Cardiac septum (tissue), 1 donor: Measurements from ENCODE around the gene C1orf56. TPM values are rescaled to one million over a fixed set of nuclear protein-coding genes. Genes with fewer than 3 reads are reported as not detected.
"Not testable (repeated sequence)": the region's sequence is repeated elsewhere in the genome, so short reads cannot be mapped to it uniquely, and the experiment has no call there.

Source experiments
- DNase-seq: peaks from one replicate; pipeline ENCODE4 v3.0.0-alpha.2; 2020; ENCODE audit warnings: low spot score
- intact Hi-C: fragments of 100-400 bp; cut with DNase I; formaldehyde crosslinking; loops from one replicate; pipeline ENCODE4 v1.14.0; 2022
- total RNA-seq: library from RNA; stranded (reverse); fragmentation: NEBNext Ultra II Directional; extraction: Animal tissue kit (Norgen Biotek cat#: 25700); gene quantifications from one replicate; pipeline ENCODE4 v1.2.1, GENCODE V29; 2021
- donor health status: DM: no; HTN: no; CAD: no.

Gene C1orf56
- total RNA-seq, 1 donor from 2014 or later, result 8.9 TPM

DNA sequence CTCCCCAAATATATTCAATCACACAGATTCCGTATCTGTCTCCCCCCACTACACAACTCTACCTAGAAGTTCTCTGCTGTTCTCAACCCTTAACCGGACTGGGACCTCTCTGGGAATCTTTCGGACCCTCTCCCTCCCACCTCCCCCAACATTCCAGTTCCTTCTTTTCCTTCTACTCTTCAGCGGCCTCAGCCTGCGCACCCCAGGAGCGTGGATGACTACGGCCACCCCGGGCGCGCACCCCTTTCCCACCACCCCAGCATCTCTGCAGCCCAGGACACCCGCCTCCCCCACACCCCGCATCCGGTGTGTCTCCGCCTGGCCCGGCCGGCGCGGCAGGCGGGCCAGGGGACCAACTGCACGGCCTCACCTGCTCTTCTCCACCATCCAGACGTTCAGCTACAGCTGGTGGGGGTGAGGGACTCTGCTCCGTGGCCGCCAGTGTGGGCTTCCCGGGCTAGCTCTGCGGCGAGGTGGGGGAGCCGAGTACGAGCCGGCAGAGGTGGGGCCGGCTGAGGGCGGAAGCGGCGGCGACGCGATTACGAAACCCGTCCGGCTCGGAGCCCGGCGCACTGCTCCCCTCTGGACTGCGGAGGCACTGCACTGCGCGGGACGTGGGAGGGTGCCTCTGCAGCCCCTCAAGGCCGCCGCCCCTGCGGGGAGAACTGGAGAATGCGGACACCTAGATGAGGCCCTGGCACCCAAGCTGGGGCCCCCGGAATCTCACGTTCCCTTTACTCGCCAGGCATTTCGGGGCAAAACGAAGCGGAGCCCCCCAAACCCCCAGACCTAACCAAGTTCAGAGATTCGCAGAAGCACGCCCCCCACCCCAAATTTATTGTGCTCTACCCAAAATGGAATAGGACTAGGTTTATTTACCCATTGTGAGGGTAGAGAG is 11.8 kb downstream of the C1orf56 start, which contains the start of gene CDC42SE1:
Gene CDC42SE1 (minus strand): TSS at position 514 of the 898 bp plus-strand sequence. CDS start 3,892 bp downstream, outside the sequence.
- intact Hi-C loops, result loop anchor here (1.0 to 2.0 kb wide), 2 partner anchors 11 to 53 kb away; partner anchors contain the start of genes GABPB2 and MINDY1
- DNase-seq, result peak; percentile 94

DNA sequence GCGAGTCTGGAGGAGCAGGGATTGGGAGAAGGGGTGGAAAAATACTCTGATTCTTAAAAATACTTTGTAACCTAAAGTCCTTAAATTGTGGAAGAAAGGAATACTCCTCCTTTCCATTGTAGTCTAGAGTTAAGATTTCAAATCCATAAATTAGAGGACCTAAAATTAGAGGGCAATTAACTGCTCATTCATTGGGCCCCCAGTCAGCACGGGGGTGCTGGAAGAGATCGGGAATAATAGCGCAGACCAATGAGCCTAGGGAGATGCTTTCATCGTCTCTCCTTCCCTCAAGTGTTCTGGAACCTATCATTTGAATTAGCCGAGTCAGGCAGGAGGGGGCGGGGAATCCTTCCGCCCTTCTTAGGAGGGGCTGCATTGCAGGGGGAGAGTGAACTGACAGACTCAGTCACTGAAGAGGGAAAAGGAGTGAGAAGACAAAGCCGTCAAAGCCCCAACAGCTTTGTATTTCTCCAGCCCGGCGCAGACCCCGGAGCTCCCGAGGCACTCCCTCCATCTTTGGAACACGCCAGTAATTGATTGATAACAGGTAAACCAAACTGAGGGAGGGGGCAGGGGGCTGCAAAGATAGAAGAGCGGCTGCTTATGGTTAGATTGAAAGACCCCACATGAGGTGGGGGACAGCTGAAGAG is 12.6 kb downstream of the C1orf56 start, which contains the start of gene MLLT11:
Gene MLLT11 (plus strand): TSS at position 391 of the 650 bp plus-strand sequence. CDS start 6,828 bp downstream, outside the sequence.
- DNase-seq, result no peak
- intact Hi-C loops, result no loop called here

DNA sequence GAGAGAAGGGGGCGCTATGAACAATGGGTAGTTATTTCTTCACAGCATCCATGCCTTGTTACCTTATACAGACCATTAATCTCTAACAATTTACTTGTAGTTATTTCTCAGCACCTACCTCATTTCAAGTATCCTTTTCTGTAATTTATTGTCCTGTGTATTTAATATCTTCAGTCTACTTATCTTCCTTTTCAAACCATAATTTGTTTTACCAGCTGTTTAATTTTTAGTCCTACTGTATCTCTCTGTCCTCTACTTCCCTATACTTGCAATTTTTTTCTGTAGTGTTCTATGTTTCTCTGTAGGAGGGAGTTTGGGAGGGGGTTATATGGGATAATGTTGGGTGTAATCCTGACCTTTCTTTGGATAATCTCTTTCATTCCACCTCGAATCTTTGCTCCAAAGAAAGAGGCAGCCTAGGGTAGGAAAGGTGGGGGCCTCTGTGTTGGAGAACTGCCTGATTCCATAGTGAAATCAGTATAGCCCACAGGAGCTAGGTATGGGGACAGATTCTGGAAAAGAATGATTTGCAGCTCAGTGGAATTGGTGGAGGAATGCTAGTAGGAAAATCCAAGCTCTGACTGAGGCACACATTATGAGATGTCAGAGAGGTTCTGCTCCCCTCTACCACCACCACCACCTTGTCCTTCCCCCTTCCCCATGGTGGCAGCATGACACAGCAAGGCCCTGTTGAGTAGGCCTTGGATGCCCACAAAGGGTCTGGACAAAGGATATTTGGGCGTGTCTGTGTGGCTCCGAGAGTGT is 13.3 kb downstream of the C1orf56 start:
- DNase-seq, result no peak
- intact Hi-C loops, result no loop called here

DNA sequence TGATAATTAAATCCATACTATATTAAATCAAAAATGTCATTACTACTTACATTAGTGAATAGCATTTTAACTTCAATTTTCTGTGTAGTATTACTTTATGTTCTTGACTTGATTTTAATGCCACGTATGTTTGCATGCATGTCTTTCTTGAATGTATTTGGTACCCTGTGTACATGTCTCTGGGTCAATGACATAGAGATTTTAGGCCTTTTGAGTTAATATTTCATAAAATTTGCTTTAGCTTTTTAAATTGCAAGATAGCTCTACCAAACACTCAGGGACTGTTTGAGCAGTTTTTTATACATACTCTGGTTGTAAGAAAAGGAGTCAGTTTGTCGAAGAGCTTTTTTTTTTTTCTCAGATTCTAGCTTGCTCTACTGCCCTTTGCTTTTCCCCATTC is 14.2 kb downstream of the C1orf56 start:
- no peak for DNase-seq
- intact Hi-C loops, result no loop called here

DNA sequence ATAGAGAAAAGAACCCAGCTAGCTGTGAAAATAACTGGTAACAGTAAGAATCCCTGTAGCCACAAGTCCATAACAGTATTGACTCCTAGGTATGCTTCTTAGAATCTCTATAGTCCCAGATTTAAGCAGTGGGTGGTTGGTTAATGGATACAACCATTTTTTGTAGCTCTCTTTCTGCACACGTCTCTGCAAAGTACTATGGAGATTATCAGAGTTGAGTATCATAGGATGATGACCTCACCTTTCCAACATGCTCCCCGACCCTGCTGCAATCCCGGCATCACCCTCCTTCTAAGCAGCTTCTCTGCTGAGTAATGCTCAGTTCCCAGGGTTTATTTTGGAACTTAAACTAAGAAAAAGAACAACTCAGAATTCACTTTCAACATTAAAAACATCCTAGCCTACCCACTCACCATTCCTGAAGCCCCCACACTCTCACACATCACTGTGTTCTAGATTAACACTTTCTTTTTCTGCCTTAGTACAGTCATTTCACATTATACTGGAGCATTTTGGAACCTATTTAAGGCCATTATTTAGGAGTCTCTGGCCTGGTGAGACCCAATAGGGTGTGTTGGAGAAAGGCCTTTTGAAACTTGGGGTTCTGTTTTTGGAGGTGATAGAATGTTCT is 15.3 kb downstream of the C1orf56 start:
- no peak for DNase-seq
- intact Hi-C loops, result no loop called here

DNA sequence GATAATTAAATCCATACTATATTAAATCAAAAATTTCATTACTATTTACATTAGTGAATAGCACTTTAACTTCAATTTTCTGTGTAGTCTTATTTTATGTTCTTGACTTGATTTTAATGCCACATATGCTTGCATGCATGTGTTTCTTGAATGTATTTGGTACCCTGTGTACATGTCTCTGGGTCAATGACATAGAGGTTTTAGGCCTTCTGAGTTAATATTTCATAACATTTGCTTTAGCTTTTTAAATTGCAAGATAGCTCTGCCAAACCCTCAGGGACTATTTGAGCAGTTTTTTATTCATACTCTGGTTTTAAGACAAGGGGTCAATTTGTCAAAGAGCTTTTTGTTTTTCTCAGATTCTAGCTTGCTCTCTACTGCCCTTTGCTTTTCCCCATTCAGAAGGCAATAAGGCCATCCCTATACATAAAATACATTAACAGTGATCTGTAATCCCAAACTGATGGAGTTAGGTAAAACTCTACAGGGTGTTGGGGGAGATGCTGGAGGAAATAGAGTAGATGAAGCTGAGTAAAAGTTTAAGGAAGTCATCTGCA is 17.6 kb downstream of the C1orf56 start:
- intact Hi-C loops, result no loop called here
- DNase-seq, result no peak

DNA sequence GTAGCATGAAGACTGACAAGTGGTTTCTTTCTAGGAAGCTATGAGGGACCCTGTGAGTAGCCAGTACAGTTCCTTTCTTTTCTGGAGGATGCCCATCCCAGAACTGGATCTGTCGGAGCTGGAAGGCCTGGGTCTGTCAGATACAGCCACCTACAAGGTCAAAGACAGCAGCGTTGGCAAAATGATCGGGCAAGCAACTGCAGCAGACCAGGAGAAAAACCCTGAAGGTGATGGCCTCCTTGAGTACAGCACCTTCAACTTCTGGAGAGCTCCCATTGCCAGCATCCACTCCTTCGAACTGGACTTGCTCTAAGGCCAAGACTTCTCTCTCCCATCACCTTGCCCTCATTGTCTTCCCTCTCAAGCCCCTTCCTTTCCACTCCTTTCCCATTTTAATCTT is 19.6 kb downstream of the C1orf56 start:
- intact Hi-C loops, result no loop called here
- DNase-seq, result no peak

DNA sequence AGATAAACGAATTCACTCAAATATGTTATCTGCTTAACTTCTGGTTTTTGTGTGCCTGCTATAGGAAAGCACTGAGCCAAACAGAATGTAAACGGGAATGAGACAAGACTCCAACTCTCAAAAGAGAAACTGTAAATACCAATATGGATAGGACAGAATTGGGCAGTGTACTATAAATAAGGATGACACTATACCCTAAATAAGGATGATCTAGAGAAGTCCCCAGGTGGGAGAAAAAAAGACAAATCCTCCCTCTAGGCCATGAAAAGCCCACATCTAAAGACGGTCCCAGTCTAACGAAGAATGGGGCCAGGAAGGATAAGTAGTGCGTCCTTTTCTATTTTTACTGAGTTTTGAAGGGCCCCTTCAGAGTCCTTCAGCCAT is 21.5 kb downstream of the C1orf56 start:
- intact Hi-C loops, result no loop called here
- no peak for DNase-seq

DNA sequence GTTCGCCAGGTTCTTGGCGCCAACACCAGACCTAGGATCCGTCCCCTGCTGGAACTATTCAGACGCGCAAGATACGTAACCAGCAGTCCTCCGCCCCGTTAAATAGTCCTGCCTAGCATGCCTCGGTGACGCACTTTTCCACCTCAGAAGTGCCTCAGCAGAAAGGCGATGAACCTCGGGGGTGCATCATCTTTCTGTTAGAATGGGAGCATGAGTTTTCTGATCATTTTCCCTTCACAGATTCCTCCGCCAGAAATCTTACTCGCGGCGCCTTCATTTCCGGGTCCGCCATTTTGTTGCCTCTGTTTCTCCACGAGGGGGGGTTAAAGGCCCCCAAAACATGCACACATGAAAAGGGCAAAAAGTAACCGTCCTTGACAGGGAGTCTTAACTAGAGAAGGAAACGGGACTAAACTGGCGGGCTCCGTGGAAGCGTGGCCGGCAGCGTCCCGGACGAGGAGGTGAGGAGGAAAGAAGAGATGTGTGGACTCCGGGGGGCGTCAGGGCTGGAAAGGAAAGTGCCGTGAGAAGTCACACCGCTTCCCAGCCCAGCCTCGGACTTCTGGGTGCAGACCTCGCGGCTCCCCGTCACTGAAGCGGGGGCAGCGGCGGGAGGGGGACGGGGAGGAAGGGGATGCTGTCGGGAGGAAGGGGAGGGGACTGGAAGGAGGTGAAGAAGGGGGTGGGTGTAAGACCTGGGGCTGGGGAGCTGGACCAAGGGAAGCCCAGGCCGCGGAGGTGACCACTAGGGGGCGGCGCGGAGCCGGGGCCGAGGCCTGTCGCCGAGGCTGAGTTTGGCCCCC is 23.1 kb downstream of the C1orf56 start, which contains the start of gene GABPB2:
Gene GABPB2 (plus strand): TSS at position 288 of the 803 bp plus-strand sequence. CDS start 17,429 bp downstream, outside the sequence.
- peak; percentile 96 for DNase-seq
- intact Hi-C loops, result loop anchor here (1.0 to 5.0 kb wide), 3 partner anchors 11 to 77 kb away; partner anchors contain the start of genes CDC42SE1 and SEMA6C

DNA sequence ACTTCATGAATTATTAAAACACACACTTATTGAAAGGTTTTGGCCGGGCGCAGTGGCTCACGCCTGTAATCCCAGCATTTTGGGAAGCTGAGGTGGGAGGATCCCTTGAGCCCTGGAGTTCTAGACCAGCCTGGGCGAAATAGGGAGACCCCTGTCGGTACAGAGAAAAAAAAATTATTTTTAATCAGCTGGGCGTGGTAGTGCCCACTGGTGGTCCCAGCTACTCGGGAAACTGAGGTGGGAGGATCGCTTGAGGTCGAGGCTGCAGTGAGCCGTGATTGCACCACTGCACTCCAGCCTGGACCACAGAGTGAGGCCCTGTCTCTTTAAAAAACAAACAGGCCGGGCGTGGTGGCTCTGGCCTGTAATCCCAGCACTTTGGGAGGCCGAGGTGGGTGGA is 24.7 kb downstream of the C1orf56 start:
- intact Hi-C loops, result loop anchor here (5.0 kb wide), 1 partner anchor 75 kb away; the partner anchor contains the start of gene SEMA6C
- no peak for DNase-seq

DNA sequence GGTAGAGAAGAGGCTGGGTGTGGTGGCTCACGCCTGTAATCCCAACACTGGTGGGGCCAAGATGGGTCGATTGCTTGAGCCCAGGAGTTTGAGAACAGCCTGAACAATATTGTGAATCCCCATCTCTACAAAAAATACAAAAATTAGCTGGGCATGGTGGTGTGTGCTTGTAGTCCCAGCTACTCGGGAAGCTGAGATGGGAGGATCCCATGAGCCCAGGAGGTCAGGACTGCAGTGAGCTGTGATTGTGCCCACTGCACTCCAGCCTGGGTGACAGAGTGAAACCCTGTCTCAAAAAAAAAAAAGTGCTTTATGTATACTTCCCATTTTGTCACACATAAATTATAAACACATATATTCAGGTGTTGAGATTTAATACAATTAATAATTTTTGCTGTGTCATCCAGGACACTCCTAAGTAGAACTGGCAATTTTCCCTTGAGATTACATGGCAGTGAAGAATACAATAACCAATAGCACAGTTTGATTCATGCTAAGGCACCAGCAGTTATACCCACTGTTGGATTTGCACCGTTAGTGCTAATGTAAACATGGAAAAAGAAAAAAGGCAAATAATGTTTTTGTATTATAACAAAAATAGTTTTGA is 38.5 kb downstream of the C1orf56 start:
- no peak for DNase-seq
- intact Hi-C loops, result no loop called here

DNA sequence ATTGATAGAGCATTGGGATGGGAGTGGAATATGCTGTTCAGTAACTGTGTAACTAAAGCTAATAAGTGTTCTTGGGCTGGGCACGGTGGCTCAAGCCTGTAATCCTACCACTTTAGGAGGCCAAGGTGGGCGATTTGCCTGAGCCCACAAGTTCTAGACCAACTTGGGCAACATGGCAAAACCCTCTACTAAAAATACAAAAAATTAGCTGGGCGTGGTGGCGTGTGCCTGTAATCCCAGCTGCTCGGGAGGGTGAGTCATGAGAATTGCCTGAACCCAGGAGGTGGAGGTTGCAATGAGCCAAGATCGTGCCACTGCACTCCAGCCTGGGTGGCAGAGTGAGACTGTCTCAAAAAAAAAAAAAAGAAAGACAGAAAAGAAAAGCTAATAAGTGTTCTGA is 49.9 kb downstream of the C1orf56 start:
- intact Hi-C loops, DNase-seq: not testable (repeated sequence)

DNA sequence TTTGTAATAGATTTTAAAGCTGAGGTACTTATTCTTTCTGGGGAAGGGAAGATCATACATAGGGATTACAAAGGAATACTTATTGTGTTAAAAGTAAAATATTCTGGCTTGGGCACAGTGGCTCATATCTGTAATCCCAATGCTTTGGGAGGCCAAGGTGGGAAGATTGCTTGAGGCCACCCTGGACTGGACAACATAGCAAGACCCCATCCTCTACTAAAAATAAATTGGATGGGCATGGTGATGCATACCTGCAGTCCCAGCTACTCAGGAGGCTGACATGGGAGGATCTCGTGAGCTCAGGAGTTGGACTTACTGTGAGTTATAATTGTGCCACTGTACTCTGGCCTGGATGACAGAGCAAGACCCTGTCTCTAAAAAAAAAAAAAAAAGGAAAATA is 50.6 kb downstream of the C1orf56 start:
- intact Hi-C loops, result no loop called here
- DNase-seq, result no peak

Other genes starting within 250 kb of the C1orf56 start
- 10.8 TPM for gene CTSK, start 239.5 kb upstream of the C1orf56 start, total RNA-seq
- gene ARNT, start 171.2 kb upstream of the C1orf56 start, total RNA-seq, result 32.0 TPM
- gene CTXND2, start 160.6 kb upstream of the C1orf56 start, total RNA-seq, result not detected
- gene SETDB1, start 121.4 kb upstream of the C1orf56 start, total RNA-seq, result 15.5 TPM
- gene CERS2, start 72.9 kb upstream of the C1orf56 start, total RNA-seq, result 76.0 TPM
- gene ANXA9, start 65.5 kb upstream of the C1orf56 start, total RNA-seq, result 0.16 TPM
- 49.1 TPM for gene MINDY1, start 40.8 kb upstream of the C1orf56 start, total RNA-seq
- gene PRUNE1, start 39.3 kb upstream of the C1orf56 start, total RNA-seq, result 31.0 TPM
- 0.32 TPM for gene BNIPL, start 11.2 kb upstream of the C1orf56 start, total RNA-seq
- gene CDC42SE1, start 11.9 kb downstream of the C1orf56 start, total RNA-seq, result 44.2 TPM
- gene MLLT11, start 12.6 kb downstream of the C1orf56 start, total RNA-seq, result 58.7 TPM
- 11.7 TPM for gene GABPB2, start 23.0 kb downstream of the C1orf56 start, total RNA-seq
- gene SEMA6C, start 98.9 kb downstream of the C1orf56 start, total RNA-seq, result 46.5 TPM
- gene TNFAIP8L2, start 108.9 kb downstream of the C1orf56 start, total RNA-seq, result 0.86 TPM
- gene LYSMD1, start 118.2 kb downstream of the C1orf56 start, total RNA-seq, result 12.5 TPM
- 20.7 TPM for gene SCNM1, start 118.4 kb downstream of the C1orf56 start, total RNA-seq
- not detected for gene TMOD4, start 128.2 kb downstream of the C1orf56 start, total RNA-seq
- 34.1 TPM for gene VPS72, start 142.4 kb downstream of the C1orf56 start, total RNA-seq
- 40.6 TPM for gene PIP5K1A, start 150.8 kb downstream of the C1orf56 start, total RNA-seq
- 137 TPM for gene PSMD4, start 207.0 kb downstream of the C1orf56 start, total RNA-seq
- gene ZNF687, start 234.5 kb downstream of the C1orf56 start, total RNA-seq, result 12.8 TPM